Measurements from ENCODE around the gene RPL12.

The RPL12 gene

GRCh38 chr9:127402401-127403090, 48.7 kb downstream of the RPL12 start:
- no peak for DNase-seq

GRCh38 chr9:127399736-127400269, 51.4 kb downstream of the RPL12 start:
- no peak for DNase-seq

- DNase-seq: no peak
These were observed 52.3 kb downstream of the RPL12 start for GRCh38 chr9:127398715-127399400.

- no peak for DNase-seq
These were observed 52.9 kb downstream of the RPL12 start for GRCh38 chr9:127398275-127398647.
